ENCODE measurements around the gene BFSP2.
"Not testable (repeated sequence)": the region's sequence is repeated elsewhere in the genome, so short reads cannot be mapped to it uniquely, and the experiment has no call there.

BFSP2 gene

DNA sequence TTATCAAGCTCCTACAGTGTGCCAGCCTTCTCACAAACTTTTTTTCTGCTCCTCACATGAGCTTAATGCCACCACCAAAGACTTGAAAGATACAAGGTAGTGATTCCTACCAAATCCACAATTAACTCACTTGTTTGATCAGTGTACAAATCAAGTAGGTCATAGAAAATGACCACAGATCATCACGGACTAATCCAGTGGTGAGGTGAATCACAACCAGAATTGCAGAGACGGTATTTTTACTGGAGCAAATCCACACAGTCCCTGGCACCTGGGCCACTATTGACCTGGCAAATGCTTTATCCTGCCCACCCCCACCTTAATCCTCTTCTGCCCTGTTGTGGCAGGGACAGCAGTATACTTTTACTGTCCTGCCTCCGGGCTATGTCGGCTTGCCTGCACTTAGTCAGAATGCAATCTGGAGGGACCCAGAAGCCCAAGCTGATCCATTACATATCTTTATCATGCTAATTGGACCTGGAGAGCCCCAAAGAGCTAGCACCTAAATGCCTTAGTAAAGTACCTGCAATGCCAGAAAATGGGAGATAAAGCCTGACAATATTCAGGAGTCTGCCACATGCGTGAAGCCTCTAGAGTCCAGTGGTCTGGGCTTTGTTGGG lies 89.7 kb downstream of the BFSP2 start:
- no peaks in the 10 kb centered on the region for H3K27me3 Mint-ChIP-seq (ENCODE audit: low read depth)
- no peaks in the 10 kb centered on the region for H3K36me3 Mint-ChIP-seq (ENCODE audit: low read depth)
- no peak overlapping the region for H3K4me3 Mint-ChIP-seq
- H3K27ac Mint-ChIP-seq: peak overlapping the region in 1 of 3 experiments; percentile 18
- TF ChIP-seq, protein P1, sequence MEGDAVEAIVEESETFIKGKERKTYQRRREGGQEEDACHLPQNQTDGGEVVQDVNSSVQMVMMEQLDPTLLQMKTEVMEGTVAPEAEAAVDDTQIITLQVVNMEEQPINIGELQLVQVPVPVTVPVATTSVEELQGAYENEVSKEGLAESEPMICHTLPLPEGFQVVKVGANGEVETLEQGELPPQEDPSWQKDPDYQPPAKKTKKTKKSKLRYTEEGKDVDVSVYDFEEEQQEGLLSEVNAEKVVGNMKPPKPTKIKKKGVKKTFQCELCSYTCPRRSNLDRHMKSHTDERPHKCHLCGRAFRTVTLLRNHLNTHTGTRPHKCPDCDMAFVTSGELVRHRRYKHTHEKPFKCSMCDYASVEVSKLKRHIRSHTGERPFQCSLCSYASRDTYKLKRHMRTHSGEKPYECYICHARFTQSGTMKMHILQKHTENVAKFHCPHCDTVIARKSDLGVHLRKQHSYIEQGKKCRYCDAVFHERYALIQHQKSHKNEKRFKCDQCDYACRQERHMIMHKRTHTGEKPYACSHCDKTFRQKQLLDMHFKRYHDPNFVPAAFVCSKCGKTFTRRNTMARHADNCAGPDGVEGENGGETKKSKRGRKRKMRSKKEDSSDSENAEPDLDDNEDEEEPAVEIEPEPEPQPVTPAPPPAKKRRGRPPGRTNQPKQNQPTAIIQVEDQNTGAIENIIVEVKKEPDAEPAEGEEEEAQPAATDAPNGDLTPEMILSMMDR (IDR thresholded peaks at IDR 0.05; ENCODE audit: unreplicated experiment in 3 of 3): no peak
- peaks cover 22% of the 10 kb centered on the region for H3K9me3 Mint-ChIP-seq
- peaks cover 14% of the 10 kb centered on the region for H3K4me1 Mint-ChIP-seq

DNA sequence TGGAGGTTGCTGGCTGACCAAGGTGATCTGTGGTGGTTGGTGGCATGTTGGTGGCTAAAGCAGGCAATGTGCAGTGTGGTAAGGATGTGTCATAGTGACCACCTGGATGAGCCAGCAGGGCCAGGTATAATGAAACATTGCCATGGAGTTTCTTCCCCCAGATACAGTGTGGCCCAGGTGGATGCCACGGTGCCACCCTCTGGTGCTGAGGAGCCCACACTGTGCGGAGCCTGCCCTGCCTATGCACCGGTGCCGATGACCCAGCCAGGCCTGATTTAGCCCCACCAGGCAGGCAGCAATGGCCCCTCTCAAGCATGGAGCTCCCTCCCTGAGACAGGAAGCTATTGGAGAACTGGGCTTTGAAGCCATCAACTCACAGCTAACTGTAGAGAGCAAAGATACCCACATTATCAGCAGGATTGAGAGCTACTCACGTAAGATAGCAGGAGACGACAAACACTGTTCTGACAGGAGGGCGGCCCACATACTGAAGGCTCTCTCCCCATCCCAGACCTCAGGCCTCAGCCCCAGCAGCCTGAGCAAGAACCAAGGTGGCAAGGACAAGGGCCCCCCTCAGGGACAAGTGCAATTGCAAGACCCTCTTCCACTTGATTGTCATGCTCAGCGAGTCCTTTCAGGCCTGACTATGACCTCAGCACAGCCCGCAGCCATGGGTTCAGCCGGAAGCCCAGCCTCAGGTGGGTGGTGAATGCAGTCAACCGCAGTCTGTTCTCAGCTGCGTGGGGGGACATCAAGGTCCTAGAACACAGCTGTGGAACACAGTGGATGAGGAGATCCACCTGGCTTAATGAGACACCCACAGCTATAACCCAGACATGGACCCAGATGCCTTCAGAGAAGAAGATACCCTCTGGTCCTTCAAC lies 90.9 kb downstream of the BFSP2 start:
- TF ChIP-seq, protein P1 (IDR thresholded peaks at IDR 0.05; ENCODE audit: unreplicated experiment in 3 of 3): no peak
- Mint-ChIP-seq H3K9me3 (peaks cover 15% of the 10 kb centered on the region), H3K4me3 (no peak overlapping the region), H3K4me1 (peaks cover 14% of the 10 kb centered on the region), H3K27me3 (ENCODE audit: low read depth) (no peaks in the 10 kb centered on the region), H3K36me3 (ENCODE audit: low read depth) (no peaks in the 10 kb centered on the region), H3K27ac (no peak overlapping the region)

DNA sequence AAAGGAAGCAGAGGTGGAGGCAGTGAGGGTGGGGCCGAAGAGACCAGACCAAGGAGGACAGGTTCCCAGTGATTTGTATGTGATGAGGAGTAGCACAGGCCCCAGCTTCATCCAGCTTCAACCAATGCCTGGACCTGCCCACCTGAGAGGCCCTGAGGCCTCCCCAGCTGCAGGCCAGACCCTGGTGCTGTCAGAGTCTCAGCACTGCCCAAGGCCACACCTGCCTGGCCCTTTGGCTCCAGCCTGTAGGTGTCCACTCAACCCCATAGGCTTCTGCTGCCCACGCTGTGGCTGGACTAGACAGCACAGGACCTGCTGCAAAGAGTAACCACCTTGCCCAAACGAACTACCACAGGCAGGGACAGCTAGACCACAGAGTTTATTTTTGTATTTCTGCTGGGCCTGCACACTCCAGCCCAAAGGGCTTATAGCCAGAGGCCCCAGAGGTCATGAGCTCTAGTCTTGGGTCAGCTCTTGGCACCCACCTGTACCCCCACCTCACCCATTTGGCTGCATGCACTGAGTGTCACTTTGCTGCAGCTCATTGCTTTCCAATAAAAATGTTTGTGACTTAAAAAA lies 91.7 kb downstream of the BFSP2 start:
- Mint-ChIP-seq H3K4me3 (no peak overlapping the region), H3K27ac (no peak overlapping the region), H3K36me3 (ENCODE audit: low read depth) (no peaks in the 10 kb centered on the region), H3K4me1 (peaks cover 14% of the 10 kb centered on the region), H3K27me3 (ENCODE audit: low read depth) (no peaks in the 10 kb centered on the region), H3K9me3 (peaks cover 14% of the 10 kb centered on the region)
- TF ChIP-seq, protein P1 (IDR thresholded peaks at IDR 0.05; ENCODE audit: unreplicated experiment in 3 of 3): no peak

DNA sequence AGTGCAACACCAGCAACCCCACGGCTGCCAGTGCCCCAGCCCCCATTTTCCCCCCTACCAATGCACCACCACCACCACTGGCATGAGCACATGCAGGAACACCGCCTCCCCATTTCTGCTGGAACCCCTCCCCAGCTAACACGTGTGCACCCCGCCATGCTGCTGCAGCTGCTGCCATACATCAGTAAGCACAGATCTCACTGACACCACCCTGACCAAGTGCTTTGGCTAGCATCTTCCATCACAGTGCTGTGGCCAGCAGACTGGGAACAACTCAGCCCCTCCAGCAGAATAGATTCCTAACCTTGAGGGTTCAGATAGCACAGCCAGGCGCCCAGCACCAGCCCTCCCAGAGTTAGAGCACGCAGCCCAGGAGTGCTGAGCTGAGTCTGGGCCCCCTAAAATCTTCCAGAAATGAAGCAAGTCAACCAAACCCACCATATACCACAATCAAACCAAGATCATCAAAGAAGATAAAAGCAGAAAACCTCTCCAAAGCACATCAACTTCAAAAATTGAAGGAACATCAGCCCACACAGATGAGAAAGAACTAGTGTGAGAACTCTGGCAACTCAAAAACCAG lies 92.4 kb downstream of the BFSP2 start:
- H3K9me3 Mint-ChIP-seq: peaks cover 11% of the 10 kb centered on the region
- H3K27ac Mint-ChIP-seq: no peak overlapping the region
- H3K36me3 Mint-ChIP-seq (ENCODE audit: low read depth): no peaks in the 10 kb centered on the region
- H3K4me1 Mint-ChIP-seq: peaks cover 14% of the 10 kb centered on the region
- H3K27me3 Mint-ChIP-seq (ENCODE audit: low read depth): no peaks in the 10 kb centered on the region
- H3K4me3 Mint-ChIP-seq: no peak overlapping the region
- TF ChIP-seq, protein P1 (IDR thresholded peaks at IDR 0.05; ENCODE audit: unreplicated experiment in 3 of 3): no peak

DNA sequence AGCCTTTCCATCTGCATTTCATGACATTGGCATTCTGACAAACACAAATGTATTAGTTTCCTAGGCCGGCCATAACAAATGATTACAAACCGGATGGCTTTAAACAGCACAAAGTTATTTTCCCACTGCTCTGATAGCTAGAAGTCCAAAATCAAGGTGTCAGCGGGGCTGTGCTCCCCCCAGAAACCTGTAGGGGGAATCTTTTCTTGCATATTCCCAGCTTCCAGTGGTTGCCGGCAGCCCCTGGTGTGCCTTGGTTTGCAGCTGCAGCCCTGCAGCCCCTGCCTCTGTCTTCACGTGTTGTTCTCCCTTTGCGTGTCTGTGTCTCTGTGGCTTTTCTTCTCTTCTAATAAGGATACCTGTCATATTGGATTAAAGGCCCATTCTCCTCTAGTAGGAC lies 94.6 kb downstream of the BFSP2 start:
- Mint-ChIP-seq H3K27me3 (ENCODE audit: low read depth) (no peaks in the 10 kb centered on the region), H3K4me3 (no peak overlapping the region), H3K36me3 (ENCODE audit: low read depth) (no peaks in the 10 kb centered on the region)

DNA sequence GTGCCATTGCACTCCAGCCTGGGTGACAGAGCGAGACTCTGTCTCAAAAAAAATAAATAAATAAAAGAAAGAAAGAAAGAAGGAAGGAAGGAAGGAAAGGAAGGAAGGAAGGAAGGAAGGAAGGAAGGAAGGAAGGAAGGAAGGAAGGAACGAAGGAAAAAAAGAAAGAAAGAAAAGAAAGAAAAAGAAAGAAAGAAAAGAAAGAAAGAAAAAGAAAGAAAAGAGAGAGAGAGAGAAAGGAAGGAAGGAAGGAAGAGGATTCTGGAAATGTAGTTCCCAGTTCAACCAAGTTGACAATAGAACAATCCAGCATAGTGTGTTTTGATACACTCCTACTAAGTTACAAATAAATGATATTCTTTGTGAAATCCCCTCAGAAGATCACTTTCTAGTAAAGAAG lies 102.7 kb downstream of the BFSP2 start:
- H3K27me3 Mint-ChIP-seq (ENCODE audit: low read depth); H3K27ac Mint-ChIP-seq; H3K4me1 Mint-ChIP-seq; H3K4me3 Mint-ChIP-seq; H3K36me3 Mint-ChIP-seq (ENCODE audit: low read depth); H3K9me3 Mint-ChIP-seq: not testable (repeated sequence)

More for the DNA sequence above, 94.6 kb downstream of the BFSP2 start:
- TF ChIP-seq, protein P1 (IDR thresholded peaks at IDR 0.05; ENCODE audit: unreplicated experiment in 3 of 3): peak in 1 of 3 experiments; percentile 8
- Mint-ChIP-seq H3K4me1 (peaks cover 1% of the 10 kb centered on the region), H3K9me3 (peaks cover 9% of the 10 kb centered on the region), H3K27ac (no peak overlapping the region)

Measured in nephron (organoid).